PFSK-1 (cell line): ENCODE results near the gene RBM44.

Experiments
- FOXP2 ChIP-seq: optimal IDR thresholded peaks from 2 replicates; pipeline ENCODE3; 2011; ENCODE audit warnings: borderline replicate concordance, control low read depth, inconsistent platforms; ENCODE audit not compliant: insufficient read depth; ENCODE audit errors: extremely low read length, extremely low read depth
- POLR2AphosphoS5 ChIP-seq: IDR thresholded peaks from 2 replicates; pipeline ENCODE4 v1.6.1; 2012; ENCODE audit warnings: low read depth, mild to moderate bottlenecking, control low read depth, low read length, moderate library complexity
- SIN3A ChIP-seq: IDR thresholded peaks from 2 replicates; pipeline ENCODE4 v1.6.1; 2012; ENCODE audit warnings: mild to moderate bottlenecking, low read length, moderate library complexity, borderline replicate concordance; ENCODE audit not compliant: insufficient read depth
- TAF1 ChIP-seq: IDR thresholded peaks from 2 replicates; pipeline ENCODE4 v1.6.1; 2012; ENCODE audit warnings: low read length, control low read depth, borderline replicate concordance; ENCODE audit not compliant: insufficient read depth
- TF ChIP-seq, protein P1 (sequence below), 2 experiments: IDR thresholded peaks; 2 replicates each; pipeline versions ENCODE4 v1.6.1 to v1.8.0; 2011 to 2012; ENCODE audit warnings: low read depth in 2 of 2, low read length in 2 of 2, control low read depth in 1 of 2, inconsistent platforms in 1 of 2, mild to moderate bottlenecking in 1 of 2, moderate library complexity in 1 of 2; ENCODE audit not compliant: insufficient read depth in 1 of 2

The RBM44 gene

GRCh38 chr2:237882510-237883481, 84.2 kb downstream of the RBM44 start:
- no peak for TF ChIP-seq FOXP2

DNA sequence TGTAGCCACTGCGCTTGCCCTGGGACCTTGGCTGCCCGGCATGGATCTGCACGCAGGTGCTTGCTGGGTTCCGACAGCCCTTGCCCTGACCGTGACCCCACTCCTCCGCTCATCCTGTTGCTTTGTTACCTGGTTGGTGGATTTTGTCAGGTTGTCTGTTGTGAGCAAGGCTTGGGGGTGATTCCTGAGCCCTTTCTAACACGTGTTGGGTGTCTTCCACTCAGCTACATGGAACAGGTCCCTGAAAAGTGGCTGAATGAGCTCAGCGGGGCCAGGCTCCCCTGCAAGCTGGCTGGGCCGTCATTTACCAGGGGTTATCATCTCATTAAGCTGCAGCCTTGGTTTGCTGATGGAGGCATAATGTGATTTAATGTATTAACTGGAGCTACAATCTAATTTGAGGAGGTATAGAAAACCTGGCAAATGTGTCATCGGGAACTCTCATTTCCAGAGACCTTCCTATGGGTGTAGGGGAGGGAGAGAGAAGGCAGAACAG, 85.4 kb downstream of the RBM44 start:
- TF ChIP-seq SIN3A: no peak
- no peak for TF ChIP-seq TAF1
- TF ChIP-seq, protein P1, sequence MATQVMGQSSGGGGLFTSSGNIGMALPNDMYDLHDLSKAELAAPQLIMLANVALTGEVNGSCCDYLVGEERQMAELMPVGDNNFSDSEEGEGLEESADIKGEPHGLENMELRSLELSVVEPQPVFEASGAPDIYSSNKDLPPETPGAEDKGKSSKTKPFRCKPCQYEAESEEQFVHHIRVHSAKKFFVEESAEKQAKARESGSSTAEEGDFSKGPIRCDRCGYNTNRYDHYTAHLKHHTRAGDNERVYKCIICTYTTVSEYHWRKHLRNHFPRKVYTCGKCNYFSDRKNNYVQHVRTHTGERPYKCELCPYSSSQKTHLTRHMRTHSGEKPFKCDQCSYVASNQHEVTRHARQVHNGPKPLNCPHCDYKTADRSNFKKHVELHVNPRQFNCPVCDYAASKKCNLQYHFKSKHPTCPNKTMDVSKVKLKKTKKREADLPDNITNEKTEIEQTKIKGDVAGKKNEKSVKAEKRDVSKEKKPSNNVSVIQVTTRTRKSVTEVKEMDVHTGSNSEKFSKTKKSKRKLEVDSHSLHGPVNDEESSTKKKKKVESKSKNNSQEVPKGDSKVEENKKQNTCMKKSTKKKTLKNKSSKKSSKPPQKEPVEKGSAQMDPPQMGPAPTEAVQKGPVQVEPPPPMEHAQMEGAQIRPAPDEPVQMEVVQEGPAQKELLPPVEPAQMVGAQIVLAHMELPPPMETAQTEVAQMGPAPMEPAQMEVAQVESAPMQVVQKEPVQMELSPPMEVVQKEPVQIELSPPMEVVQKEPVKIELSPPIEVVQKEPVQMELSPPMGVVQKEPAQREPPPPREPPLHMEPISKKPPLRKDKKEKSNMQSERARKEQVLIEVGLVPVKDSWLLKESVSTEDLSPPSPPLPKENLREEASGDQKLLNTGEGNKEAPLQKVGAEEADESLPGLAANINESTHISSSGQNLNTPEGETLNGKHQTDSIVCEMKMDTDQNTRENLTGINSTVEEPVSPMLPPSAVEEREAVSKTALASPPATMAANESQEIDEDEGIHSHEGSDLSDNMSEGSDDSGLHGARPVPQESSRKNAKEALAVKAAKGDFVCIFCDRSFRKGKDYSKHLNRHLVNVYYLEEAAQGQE (IDR thresholded peaks at IDR 0.05; ENCODE audit: insufficient read depth in 1 of 2, low read depth in 2 of 2, low read length in 2 of 2): no peak
- no peak for TF ChIP-seq POLR2AphosphoS5
- no peak for TF ChIP-seq FOXP2

GRCh38 chr2:237884681-237885080, 86.1 kb downstream of the RBM44 start:
- no peak for TF ChIP-seq SIN3A
- no peak for TF ChIP-seq TAF1
- no peak for TF ChIP-seq FOXP2
- no peak for TF ChIP-seq POLR2AphosphoS5
- TF ChIP-seq, protein P1 (IDR thresholded peaks at IDR 0.05; ENCODE audit: insufficient read depth in 1 of 2, low read depth in 2 of 2, low read length in 2 of 2): no peak

DNA sequence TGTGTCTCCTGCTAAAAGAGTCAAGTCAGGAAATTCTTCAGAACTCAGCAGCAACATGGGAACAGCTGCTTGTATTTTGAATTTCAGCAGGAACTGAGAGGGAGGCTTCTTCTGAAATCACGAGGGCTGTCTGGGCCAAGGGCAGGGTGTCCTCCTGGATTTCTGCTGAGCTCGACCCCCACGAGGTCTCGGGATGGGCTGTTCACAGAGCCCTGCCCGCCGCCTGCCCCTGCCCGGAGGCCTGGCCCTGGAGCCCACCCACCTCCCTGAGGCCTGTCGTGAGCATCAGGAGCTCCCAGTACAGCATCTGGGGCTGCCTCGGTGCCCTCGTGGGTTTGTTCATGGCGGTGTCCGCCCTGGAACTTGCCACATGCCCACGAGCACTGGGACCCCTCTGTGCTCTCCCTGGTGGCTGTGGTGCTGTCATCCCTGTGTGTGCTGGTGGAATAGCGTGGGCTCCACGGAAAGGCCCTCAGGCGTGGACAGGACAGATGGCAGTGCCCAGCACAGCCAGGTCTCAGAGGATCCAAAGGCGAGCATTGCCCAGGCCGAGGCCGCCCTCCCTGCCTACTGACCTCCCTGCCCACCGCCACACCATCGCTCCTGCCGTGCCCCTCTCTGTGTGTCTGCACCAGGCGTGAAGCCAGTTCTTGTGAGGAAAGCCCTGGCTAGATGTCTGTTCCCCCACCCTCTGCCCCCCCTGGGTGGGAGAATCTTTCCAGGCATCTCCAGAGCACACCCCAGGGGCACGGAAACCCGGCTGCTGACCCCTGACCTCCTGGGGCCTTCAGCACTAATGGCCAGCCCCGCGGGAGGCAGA, 86.7 kb downstream of the RBM44 start:
- no peak for TF ChIP-seq SIN3A
- no peak for TF ChIP-seq TAF1
- TF ChIP-seq, protein P1 (IDR thresholded peaks at IDR 0.05; ENCODE audit: insufficient read depth in 1 of 2, low read depth in 2 of 2, low read length in 2 of 2): no peak
- TF ChIP-seq POLR2AphosphoS5: no peak

- TF ChIP-seq POLR2AphosphoS5: no peak
Observed at GRCh38 chr2:237885931-237886684, 87.5 kb downstream of the RBM44 start.
